GM12892 (cell line): Measurements from ENCODE around the gene B3GALT6.

Experiments
- DNase-seq: peaks from one replicate; pipeline ENCODE4 v3.0.0; 2011; ENCODE audit not compliant: insufficient read length
- FAIRE-seq: peaks from 2 replicates; lab custom pipeline; 2011; peaks lifted over from hg19 to GRCh38; lab: Jason Lieb, UNC
- POLR2A ChIP-seq: IDR thresholded peaks from 2 replicates; pipeline ENCODE4 v1.6.1; 2011; ENCODE audit warnings: low read depth, low read length, control low read depth
- POLR2AphosphoS5 ChIP-seq: IDR thresholded peaks from 2 replicates; pipeline ENCODE4 v1.6.1; 2011; ENCODE audit warnings: low read depth, low read length, control low read depth
- TAF1 ChIP-seq: IDR thresholded peaks from 2 replicates; pipeline ENCODE4 v1.6.1; 2011; ENCODE audit warnings: low read depth, mild to moderate bottlenecking, control low read depth, low read length, borderline replicate concordance

The B3GALT6 gene

GRCh38 chr1:1213345-1214265 is 18.4 kb upstream of the B3GALT6 start, which contains the start of gene TNFRSF4:
Gene TNFRSF4, minus strand, starts transcription at chr1:1214153. Its CDS starts 26 bp downstream, at chr1:1214127.
- no peak for DNase-seq

GRCh38 chr1:1215080-1215676 is 16.9 kb upstream of the B3GALT6 start:
- TF ChIP-seq POLR2A (no peak), TAF1 (no peak), POLR2AphosphoS5 (no peak)
- DNase-seq (no peak), FAIRE-seq (peak; percentile 90)

More at GRCh38 chr1:1213345-1214265, 18.4 kb upstream of the B3GALT6 start, which contains the start of gene TNFRSF4:
- peak; percentile 76 for FAIRE-seq
- TF ChIP-seq POLR2AphosphoS5 (no peak), POLR2A (no peak), TAF1 (no peak)

DNA sequence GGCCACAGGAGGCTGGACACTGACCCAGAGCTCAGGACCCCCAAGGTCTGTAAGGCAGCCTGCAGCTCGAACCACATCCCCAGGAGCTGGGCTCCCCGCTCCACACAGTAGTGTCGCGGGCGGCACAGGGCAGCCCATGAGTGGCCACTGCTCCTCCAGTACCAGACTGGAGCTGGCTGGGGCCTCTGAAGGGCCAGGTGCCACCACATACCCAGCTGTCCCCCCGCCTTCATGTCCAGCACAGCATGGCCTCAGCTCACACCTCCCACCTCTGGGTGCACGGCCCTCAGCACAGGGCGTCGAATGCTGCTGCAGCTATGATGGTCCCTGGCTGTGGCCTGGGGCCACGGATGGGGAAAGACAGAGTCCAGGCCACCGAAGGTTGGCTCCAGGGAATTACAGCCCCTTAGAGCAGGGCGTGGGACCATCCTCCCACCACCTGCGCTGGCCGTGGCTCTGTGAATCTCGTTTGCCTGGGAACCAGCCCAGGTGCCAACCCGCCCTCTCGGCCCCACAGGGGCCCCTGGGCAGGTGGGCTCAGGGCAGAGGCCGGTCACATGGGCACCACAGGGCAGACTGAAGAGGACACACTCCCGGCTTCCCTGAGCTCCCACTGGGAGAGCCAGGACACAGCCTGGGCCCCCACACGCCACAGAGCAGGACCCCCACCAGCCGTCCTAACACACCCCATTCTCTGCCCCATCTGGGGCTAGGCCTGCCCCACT is 16.0 kb upstream of the B3GALT6 start:
- DNase-seq (no peak), FAIRE-seq (no peak)
- TF ChIP-seq TAF1 (no peak), POLR2AphosphoS5 (peak; percentile 18; the same call in 1 of the 2 replicates)

DNA sequence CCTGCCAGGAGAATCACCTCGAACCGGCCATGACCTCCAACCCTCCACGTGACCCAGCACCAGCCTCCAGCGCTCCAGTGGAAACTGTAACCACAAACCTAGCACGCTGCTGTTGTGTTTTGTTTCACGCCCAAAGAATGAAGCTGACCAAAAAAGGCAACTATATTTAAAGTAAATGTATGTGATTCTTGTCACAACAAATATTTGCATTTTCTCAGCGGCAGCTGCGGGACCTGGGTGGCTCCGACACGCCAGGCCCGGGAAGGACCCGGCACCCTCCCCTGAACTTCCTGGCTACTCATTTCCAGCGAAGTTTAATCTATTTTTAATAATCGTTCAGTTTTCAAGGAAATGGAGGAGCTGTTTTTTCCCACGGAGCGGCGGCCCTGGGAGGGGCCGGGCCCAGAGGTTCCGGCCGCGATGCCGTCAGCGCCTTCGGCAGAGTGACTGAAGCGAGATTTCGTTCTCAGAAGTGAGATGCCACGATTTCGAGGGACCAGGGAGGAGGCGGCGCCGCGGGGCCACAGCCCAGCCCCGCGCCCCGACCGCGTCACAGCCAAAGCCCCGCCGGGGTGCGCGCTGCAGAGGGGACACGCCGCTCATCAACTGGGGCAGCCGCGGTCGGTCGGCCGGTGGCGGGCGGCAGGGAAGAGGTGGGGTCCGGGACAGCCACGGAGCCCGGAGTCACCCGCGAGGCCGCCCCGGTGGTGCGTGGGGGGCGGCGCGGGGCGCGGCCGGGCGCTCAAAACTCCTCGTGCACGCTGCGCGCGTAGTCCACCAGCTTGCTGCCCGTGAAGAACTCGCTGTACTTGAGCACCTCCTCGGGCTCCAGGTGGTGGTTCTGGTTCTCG is 15.0 kb upstream of the B3GALT6 start:
- FAIRE-seq (no peak), DNase-seq (no peak)
- TF ChIP-seq POLR2AphosphoS5 = no peak
- TF ChIP-seq TAF1 = no peak
- TF ChIP-seq POLR2A = no peak

DNA sequence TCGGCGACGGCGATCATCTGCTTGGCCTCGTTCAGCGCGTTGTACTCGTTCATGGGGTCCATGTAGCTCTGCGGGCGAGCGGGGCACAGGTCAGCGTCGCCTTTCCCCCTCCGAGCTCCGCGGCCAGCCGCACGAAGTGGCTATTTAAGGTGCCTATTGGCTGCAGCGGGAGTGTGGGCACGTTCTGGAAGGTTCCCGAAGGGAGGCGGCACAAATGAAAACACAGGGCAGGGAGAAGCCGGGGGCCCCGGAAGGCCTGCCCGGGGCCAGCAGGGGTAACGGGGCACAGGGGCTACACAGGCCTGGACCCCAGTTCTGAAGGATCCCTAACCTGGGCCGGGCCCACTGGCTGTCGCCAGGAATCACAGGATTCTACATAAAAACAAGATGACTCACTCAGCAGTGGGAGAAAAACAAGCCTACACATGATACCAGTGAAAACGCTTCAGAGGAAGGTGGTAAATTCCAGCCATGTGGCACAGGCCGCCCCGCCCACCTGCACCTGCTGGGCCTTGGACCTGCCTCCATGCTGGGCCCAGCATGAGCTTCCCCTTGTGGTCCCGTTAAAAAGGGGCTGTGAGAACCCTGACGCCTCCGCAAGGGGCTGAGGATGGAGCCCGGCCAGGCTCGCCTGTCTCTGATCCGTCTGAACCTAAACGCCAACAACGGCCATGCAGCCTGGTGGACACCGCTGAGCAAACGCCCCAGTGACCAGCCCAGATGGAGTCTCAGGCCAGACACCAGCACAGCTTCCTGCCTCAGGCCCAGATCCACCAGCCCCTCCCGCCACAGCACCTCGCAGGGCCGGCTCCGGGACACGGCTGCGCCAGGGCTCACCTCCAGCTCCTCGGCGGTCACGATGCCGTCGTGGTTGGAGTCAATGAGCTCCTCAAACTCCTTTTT is 14.2 kb upstream of the B3GALT6 start:
- DNase-seq = no peak
- TF ChIP-seq POLR2A (no peak), POLR2AphosphoS5 (0 out of 2 replicates have a peak, but pooled peaks have one; percentile 25)
- no peak for FAIRE-seq

- FAIRE-seq (no peak), DNase-seq (no peak)
- TF ChIP-seq TAF1 = no peak
- no peak for TF ChIP-seq POLR2A
- no peak for TF ChIP-seq POLR2AphosphoS5
Observed at GRCh38 chr1:1218524-1219200, 13.4 kb upstream of the B3GALT6 start.

DNA sequence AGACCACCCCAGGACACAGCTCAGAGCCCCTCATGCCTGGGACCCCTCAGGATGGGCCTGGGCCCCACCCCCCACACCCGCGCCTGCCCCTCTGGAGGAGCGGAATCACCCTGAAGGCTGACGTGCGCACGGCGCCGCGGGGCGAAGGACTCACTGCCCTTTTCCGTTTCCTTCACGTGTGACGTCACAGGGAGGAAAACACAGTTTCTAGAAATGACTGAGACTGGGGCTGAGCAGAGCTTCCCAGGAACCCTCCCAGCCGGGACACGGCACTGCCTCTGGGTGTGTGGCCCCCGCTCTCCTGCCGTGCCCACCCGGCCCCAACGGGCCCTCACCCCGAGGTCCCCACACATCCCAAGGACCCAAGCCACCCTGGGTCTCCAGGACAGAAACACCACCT is 12.7 kb upstream of the B3GALT6 start:
- no peak for DNase-seq
- no peak for FAIRE-seq

GRCh38 chr1:1220197-1220596 is 11.8 kb upstream of the B3GALT6 start:
- DNase-seq (no peak), FAIRE-seq (no peak)
- no peak for TF ChIP-seq TAF1

More for the DNA sequence above, 12.7 kb upstream of the B3GALT6 start:
- TF ChIP-seq POLR2AphosphoS5 (no peak), TAF1 (no peak), POLR2A (no peak)

- DNase-seq (no peak), FAIRE-seq (no peak)
- TF ChIP-seq POLR2AphosphoS5 (no peak), POLR2A (no peak), TAF1 (no peak)
Observed at GRCh38 chr1:1221887-1222574, 10.0 kb upstream of the B3GALT6 start.
